DOHH2 (cell line): Measurements from ENCODE around the gene NOTO.

Experiments used
- H3F3A ChIP-seq: fragments of 200-600 bp; sonication (generic), shearing (Covaris generic); 2 replicates; pipeline ENCODE4 v1.6.0; 2016; ENCODE audit warnings: antibody characterized with exemption, mild to moderate bottlenecking; ENCODE audit not compliant: control insufficient read depth, insufficient read depth
- H3K27ac ChIP-seq: fragments of 200-600 bp; sonication (generic); 2 replicates; pipeline ENCODE4 v1.5.1; 2014; ENCODE audit warnings: low read depth, mild to moderate bottlenecking, low read length, moderate library complexity
- H3K27me3 ChIP-seq: fragments of 200-600 bp; sonication (generic); 2 replicates; pipeline ENCODE4 v1.6.1; 2014; ENCODE audit warnings: mild to moderate bottlenecking, low read length, mixed read lengths; ENCODE audit not compliant: control insufficient read depth
- H3K36me3 ChIP-seq: fragments of 200-600 bp; sonication (generic); 2 replicates; pipeline ENCODE4 v1.6.1; 2014; ENCODE audit warnings: mild to moderate bottlenecking, low read length, moderate library complexity, mixed read lengths; ENCODE audit not compliant: control insufficient read depth
- H3K4me1 ChIP-seq: fragments of 200-600 bp; sonication (generic); 2 replicates; pipeline ENCODE4 v1.6.1; 2014; ENCODE audit warnings: mild to moderate bottlenecking, low read length, mixed read lengths; ENCODE audit not compliant: control insufficient read depth
- H3K4me2 ChIP-seq: fragments of 200-600 bp; sonication (generic); 2 replicates; pipeline ENCODE4 v1.6.0; 2014; ENCODE audit warnings: mild to moderate bottlenecking, low read length, moderate library complexity
- H3K4me3 ChIP-seq: fragments of 200-600 bp; sonication (generic); 2 replicates; pipeline ENCODE4 v1.5.1; 2014; ENCODE audit warnings: mild to moderate bottlenecking, low read length, mixed read lengths
- H3K79me2 ChIP-seq: fragments of 200-600 bp; sonication (generic); 2 replicates; pipeline ENCODE4 v1.6.1; 2014; ENCODE audit warnings: mild to moderate bottlenecking, low read length, mixed read lengths; ENCODE audit not compliant: control insufficient read depth
- H3K9me2 ChIP-seq: fragments of 200-600 bp; sonication (generic); replicated peaks from 2 replicates; pipeline ENCODE4 v1.6.1; 2014; ENCODE audit warnings: mild to moderate bottlenecking, low read length, mixed read lengths; ENCODE audit not compliant: control insufficient read depth
- H3K9me3 ChIP-seq: fragments of 200-600 bp; sonication (generic); 2 replicates; pipeline ENCODE4 v1.6.1; 2014; ENCODE audit warnings: antibody characterized with exemption, low read length, mixed read lengths; ENCODE audit not compliant: control insufficient read depth, insufficient read depth
- H4K20me1 ChIP-seq: fragments of 200-600 bp; sonication (generic); 2 replicates; pipeline ENCODE4 v1.6.0; 2014; ENCODE audit warnings: low read depth, mild to moderate bottlenecking, antibody characterized with exemption, low read length, moderate library complexity; ENCODE audit not compliant: control insufficient read depth, insufficient read depth
- CTCF ChIP-seq: fragments of 200-600 bp; sonication (generic); IDR thresholded peaks from one replicate; pipeline ENCODE4 v1.5.1; 2014; ENCODE audit warnings: antibody characterized with exemption, mild to moderate bottlenecking, low read depth, low read length; ENCODE audit not compliant: poor library complexity, severe bottlenecking
- EZH2phosphoT487 ChIP-seq: fragments of 200-600 bp; sonication (generic); IDR thresholded peaks from 2 replicates; pipeline ENCODE4 v1.6.1; 2017; ENCODE audit warnings: borderline replicate concordance, mild to moderate bottlenecking, antibody characterized with exemption, low read length, moderate library complexity, mixed read lengths

The NOTO gene

DNA sequence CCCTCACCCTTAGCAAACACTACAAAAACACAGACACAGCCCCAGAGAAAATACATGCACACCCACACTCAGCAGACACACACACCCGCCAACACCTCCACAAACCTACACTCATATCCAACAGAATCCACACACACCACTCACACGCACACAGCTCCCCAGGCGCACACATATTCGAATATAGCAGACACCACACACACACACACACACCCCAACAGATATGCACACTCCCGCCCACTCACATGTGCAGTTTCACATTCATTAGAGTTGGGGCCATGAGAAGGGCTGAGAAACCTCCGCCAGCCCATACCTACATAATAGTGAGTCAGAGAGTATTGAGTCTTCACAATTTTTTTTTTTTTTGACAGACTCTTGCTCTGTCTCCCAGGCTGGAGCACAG is 29.4 kb upstream of the NOTO start:
- TF ChIP-seq EZH2phosphoT487 (no peak), CTCF (no peak)
- Histone ChIP-seq H3K4me3 (no peak overlapping the region), H3K36me3 (no peaks in the 10 kb centered on the region), H4K20me1 (0 out of 2 replicates have a peak, but pooled peaks cover 2% of the 10 kb centered on the region), H3K27ac (no peak overlapping the region), H3K9me3 (no peaks in the 10 kb centered on the region), H3K27me3 (peaks cover 46% of the 10 kb centered on the region), H3K4me1 (peaks cover 22% of the 10 kb centered on the region), H3K79me2 (no peaks in the 10 kb centered on the region), H3F3A (no peaks in the 10 kb centered on the region), H3K4me2 (no peak overlapping the region), H3K9me2 (no peaks in the 10 kb centered on the region)

DNA sequence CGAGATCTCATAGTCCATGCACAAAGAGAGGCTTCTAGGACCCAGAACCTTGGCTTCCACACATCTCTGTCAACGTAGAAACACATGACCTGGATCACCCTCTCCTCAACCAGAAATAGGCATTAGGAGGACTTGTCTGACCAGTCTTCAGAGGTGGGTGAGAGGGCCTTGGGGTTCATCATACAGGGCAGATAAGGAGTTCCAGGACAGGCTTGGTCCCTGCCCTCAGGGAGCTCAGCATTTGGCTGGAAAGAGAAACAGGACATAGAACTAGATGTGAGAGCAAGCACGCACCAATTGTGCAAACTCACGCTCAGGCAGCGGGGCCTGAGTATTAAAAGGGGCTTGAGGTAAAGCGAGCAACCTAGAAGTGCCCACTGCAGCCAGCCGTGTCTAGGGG is 28.6 kb upstream of the NOTO start:
- Histone ChIP-seq H3F3A (no peaks in the 10 kb centered on the region), H3K79me2 (no peaks in the 10 kb centered on the region), H4K20me1 (0 out of 2 replicates have a peak, but pooled peaks cover 2% of the 10 kb centered on the region), H3K36me3 (no peaks in the 10 kb centered on the region), H3K9me3 (no peaks in the 10 kb centered on the region), H3K27me3 (peaks cover 49% of the 10 kb centered on the region), H3K9me2 (no peaks in the 10 kb centered on the region), H3K4me2 (no peak overlapping the region), H3K4me3 (no peak overlapping the region), H3K4me1 (peaks cover 22% of the 10 kb centered on the region), H3K27ac (no peak overlapping the region)
- TF ChIP-seq EZH2phosphoT487: no peak
- no peak for TF ChIP-seq CTCF

- peaks cover 50% of the 10 kb centered on the region for H3K27me3 ChIP-seq
- no peaks in the 10 kb centered on the region for H3K36me3 ChIP-seq
- no peaks in the 10 kb centered on the region for H3K9me2 ChIP-seq
- no peak overlapping the region for H3K4me3 ChIP-seq
- no peak overlapping the region for H3K4me2 ChIP-seq
- H3K79me2 ChIP-seq: no peaks in the 10 kb centered on the region
- no peak overlapping the region for H3K27ac ChIP-seq
- H3F3A ChIP-seq: no peaks in the 10 kb centered on the region
- H3K9me3 ChIP-seq: no peaks in the 10 kb centered on the region
- H4K20me1 ChIP-seq: 0 out of 2 replicates have a peak, but pooled peaks cover 2% of the 10 kb centered on the region
- TF ChIP-seq CTCF: no peak
- TF ChIP-seq EZH2phosphoT487: no peak
- peaks cover 22% of the 10 kb centered on the region for H3K4me1 ChIP-seq
Measured at GRCh38 chr2:73174244-73174643, 28.1 kb upstream of the NOTO start.
